GM21367 (cell line): Measurements from ENCODE around the gene AKIRIN2.
"Not testable (repeated sequence)": the region's sequence is repeated elsewhere in the genome, so short reads cannot be mapped to it uniquely, and the experiment has no call there.

Experiments used
- ATAC-seq: cut with Tn5 transposase; IDR thresholded peaks from one replicate; pipeline ENCODE4 v1.9.1; 2021; ENCODE audit not compliant: unreplicated experiment

AKIRIN2 gene

DNA sequence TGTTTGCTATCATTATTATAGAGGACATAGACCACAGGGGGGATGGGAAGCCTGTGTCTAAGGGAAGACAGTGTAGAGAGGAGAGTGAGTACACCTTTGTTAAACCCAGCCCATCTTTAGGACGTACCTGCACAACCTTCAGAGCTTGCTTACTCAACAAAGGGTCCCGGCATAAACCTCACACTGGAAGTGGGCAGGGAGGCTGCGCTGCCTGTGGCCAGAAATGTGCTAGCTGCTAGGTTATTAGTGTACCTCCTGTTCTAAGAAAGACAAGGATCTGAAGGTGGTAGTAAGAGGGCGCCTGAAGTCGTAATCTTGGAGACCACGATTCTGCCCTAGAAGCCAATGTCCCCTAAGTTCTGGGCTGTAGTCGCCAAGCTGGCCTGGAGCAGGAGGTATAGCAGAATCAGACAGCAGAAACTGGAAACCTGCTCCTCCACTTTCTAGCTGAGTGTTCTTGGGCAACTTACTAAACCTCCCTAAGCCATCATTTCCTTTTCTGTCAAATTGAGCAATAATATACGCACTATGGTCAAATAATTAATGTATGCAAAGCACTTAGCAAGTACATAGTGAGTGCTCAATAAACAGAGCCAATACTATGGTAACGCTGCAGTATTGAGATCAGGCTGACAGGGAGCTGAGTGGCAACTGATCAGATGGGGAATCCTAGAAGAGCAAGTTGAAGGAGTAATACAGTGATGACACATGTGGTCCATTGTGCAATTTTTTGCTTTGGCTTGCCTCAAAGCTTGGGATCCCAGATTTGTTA lies 16.8 kb upstream of the AKIRIN2 start:
- ATAC-seq = no peak

DNA sequence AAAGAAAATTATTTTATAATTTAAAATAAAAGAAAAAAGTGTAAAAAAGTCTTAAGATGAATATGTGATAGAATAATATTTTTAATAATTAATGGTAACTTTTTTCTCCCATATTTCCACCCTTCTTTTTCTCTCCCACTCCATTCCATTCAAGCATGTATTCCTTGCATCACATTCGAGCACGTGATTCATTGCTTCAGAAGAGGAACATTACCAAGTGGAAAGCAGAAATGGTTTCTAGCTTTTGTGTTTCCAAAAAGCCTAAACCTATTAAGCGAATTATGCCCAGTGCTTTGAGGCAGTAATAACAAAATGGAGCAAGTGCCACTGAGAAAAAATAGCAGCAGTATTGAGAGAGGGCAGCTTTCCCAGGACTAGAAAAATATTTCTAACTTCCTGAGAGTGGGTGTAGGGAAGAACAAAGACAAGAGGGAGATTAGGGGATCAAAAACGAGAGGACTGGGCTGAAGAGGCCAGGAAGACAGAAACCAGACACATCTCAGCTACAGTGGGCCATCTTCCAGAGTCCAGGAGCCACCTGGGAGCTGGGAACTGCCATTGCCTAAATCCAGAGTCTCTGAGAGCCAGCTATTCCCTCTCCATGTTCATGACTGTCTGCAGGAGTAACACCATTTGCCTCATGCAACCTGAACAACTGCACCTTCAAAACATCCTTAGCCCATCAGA lies 15.0 kb upstream of the AKIRIN2 start:
- no peak for ATAC-seq

DNA sequence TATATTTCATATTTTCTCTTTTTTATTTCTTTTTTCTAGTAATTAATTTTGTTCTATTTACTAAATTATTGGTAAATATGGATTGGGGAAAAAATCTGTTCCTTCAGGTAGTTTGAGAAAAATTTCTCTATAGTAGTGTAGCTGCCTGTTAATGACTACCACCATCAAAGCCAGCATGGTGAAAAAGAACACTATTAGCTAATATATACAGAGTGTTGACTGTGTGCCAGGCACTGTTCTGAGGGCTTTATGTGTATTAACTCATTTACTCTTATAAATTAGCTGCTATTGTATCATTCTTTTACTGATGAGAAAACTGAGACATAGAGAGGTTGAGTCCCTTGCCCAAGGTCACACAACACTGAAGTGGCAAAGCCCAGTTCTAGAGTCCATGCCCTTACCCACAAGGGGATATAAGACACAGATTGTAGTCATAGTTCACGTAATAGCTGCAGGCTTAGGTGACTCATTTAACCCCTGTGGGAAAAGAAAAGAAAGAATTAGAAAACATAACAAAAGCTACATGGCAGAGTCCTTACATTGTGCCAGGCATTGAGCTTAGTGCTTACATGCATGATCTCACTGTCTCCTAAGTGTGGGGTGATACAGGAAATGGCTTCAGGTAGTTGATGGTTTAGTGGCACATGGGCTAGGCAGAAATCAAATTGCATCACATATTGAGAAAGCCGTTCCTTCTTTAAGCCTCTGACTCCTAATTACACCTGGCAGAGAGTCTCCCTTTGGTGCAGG lies 12.2 kb upstream of the AKIRIN2 start:
- peak; percentile 64 for ATAC-seq

DNA sequence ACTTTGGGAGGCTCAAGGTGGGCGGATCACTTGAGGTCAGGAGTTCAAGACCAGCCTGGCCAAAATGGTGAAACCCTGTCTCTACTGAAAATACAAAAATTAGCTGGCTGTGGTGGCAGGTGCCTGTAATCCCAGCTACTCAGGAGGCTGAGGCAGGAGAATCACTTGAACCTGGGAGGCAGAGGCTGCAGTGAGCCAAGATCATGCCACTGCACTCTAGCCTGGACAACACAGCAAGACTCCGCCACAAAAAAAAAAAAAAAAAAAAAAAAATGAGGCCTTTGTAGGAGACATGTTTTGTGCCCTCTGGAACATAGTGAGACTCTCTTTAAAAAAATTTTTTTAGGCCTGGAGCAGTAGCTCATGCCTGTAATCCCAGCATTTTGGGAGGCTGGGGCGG lies 10.7 kb upstream of the AKIRIN2 start:
- ATAC-seq = not testable (repeated sequence)

DNA sequence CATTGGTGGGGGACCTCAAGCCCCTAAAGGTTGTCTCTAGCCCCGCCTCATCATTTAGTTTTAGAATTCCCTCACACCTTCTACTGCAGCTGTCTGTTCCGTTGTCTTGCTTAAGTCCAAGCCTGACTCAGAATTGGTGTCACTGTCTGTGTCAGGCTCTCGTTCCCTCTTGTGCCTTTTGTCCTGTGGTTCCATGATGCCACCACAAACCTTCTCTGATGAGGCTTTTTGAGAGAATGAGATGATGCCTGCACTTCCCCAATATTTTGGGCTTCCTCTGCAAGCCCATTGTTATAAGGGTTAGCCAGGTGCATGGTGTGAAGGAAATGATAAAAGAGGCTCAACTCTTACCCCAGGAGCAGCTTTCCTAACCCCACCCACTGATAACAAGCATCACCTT lies 8.1 kb upstream of the AKIRIN2 start:
- ATAC-seq = no peak

DNA sequence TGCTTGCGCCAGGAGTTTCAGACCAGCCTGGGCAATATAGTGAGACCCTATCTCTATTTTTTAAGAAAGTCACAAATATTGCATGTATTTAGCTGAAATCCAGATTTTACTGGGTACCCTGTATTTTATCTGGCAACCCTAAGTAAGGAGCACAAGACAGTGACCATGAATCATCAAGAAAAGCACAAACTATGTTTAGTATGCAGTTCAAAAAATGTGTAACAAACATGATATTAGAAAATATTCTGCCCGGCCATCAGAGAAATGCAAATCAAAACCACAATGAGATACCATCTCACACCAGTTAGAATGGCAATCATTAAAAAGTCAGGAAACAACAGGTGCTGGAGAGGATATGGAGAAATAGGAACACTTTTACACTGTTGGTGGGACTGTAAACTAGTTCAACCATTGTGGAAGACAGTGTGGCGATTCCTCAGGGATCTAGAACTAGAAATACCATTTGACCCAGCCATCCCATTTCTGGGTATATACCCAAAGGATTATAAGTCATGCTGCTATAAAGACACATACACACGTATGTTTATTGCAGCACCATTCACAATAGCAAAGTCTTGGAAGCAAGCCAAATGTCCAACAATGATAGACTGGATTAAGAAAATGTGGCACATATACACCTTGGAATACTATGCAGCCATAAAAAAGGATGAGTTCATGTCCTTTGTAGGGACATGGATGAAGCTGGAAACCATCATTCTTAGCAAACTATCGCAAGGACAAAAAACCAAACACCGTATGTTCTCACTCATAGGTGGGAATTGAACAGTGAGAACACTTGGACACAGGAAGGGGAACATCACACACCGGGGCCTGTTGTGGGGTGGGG lies 6.8 kb upstream of the AKIRIN2 start:
- not testable (repeated sequence) for ATAC-seq

DNA sequence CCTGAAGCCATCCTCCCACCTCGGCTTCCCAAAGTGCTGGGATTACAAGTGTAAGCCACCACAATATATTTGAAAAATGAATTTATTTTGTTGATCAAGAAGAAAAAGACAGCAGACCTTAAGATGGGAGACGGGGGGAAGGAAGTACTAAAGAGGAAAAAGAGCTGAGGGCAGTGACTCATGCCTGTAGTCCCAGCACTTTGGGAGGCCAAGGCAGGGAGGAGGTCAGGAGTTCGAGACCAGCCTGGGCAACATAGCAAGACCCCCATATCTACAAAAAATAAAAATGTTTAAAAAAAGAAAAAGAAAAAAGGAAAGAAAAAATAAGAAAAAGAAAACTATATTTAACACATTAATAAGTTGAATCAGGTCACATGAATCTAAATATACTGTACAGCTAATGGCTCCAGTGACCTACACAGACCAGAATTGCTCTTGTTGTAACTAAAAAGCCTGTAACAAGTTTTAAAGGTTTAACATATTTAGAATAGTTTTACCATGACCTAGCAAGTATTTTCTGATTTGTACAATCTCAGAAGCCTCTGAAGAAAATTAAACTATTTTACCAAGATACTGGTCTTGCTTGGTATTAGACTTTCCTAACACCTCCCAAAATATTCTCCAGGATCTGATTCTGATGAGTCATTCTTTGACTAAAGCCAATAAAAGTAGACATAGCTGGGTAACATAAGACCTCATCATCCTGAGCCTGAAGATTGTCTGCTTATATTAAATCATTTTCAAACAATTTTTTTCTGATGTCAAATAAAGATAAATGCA lies 4.3 kb upstream of the AKIRIN2 start:
- no peak for ATAC-seq

DNA sequence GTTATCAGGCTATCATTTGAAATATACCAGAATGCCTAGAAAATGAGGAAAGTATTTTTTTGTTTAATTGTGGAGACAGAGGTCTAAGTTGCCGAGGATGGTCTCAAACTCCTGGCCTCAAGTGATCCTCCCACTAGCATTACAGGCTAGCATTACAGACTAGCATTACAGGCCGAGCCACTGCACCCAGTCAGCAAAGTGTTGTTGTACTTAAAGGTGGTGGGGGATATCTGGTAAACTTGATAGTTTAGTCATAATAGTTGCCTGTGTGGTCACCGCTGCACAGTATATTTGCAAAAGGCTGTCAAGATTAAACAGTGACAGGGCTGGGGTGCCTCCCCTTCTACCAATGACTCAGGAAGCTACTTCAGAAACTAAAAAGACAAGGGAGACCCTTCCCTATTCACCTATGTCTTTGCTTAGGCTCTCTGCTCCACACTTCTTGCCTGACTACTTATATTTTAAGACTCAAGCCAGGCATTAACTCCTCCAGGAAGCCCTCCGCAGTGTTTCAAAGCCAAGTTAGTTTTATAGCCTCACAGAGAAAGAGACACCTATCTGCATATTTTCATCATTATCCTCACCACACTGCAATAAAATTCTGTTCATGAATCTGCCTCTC lies 3.1 kb upstream of the AKIRIN2 start:
- ATAC-seq = peak; percentile 35

DNA sequence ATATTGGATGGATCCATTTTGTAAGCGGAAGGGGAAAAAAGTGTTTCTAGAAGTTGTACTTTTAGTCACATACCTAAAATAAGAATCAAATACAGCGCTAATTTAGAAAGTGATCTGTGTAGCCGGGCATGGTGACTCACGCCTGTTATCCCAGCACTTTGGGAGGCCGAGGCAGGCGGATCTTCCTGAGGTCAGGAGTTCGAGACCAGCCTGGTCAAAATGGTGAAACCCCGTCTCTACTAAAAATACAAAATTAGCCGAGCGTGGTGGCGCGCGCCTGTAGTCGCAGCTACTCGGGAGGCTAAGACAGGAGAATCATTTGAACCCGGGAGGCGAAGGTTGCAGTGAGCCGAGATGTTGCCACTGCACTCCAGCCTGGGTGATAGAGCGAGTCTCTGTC lies 1.0 kb upstream of the AKIRIN2 start:
- not testable (repeated sequence) for ATAC-seq

DNA sequence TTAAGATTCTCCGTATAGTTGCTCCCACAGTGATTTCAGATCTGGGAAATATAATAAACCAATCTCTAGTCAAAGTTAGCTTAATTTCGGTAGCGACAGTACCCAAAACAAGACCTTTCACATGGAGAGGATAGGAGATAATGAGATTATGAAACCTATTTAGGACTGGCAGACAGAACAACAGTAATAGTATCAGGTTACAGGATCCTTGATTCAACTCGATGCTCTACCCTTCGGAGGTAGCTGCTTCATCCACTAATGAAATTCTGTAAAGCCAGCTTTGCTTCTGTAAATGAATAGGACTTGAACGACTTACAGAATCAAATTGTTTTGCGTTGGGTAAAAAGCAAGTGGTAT lies 534 bp upstream of the AKIRIN2 start:
- ATAC-seq = peak; percentile 10

DNA sequence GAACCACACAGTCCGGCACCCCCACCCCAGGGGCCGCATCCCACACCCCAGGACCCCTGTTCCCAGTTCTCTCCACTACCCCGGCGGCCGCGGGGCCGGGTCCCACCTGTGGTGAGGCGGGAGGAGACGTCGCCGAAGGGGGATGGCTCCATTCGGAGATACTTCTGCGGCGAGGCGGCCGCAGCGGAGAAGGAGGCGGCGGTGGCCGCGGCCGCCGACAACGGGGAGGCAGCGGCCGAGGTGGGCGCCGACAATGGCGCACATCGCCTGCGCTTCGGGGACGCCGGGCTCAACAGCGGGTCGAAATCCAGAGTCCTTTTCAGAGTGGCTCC lies 723 bp downstream of the AKIRIN2 start:
- ATAC-seq = no peak

DNA sequence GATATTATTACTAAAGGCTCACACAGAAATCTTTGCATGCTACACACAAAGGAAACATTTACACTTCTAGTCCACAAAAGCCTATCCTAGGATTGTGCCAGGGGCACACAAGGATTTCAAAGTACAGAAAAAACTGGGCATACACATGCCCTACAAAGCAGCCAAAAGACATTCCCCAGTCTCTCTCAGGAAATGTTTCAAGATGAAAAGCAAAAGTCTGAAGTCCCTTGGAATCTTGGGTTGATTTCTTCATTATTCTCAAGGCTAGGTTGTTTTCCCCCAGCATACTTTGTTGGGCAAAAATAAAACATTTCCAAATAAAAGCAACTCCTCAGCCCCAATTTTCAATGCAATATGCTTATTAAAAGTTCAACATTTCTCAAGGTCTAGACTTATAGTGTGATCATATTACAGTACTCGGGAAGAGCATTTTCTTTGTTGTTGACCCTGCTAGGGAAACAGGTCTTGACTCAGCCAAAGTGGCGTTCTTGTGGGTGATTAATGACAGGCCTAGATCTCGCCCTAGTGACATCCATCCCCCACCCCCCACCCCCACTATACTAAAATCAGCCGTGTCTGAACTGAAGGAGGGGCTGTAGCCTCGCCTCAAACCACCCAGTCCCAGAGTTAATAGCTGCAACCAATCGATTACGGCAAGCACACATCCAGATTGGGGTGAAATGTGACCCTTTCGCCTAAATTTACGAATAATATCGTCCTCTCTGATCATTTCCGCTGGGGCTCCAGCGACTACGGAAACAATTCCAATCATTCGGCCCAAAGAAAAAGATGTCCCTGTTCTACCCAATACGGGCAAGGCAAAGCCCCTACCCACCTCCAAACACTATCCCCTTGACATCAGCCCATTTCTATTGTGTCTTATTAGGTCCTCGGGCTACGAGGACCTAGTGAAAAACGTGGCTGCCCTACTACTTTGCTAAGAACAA lies 1.4 kb downstream of the AKIRIN2 start:
- ATAC-seq = no peak

DNA sequence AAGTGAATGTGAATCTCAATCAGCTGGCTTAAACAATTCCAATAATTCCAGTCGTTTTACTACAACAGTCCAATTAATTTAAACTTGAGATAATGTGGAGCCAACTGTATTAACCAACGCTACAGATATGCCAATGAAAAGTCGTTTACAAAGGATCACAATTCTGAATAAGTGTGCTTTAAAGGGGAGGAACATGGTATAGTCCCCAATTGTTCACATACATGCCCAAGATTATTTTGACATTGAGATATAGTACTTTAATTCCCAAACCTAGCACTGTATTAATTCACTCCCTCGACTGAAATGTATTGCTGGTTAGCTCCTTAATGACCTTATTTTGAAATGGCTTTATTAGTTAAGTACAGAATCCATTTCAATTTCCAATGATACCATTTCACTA lies 2.5 kb downstream of the AKIRIN2 start:
- ATAC-seq = no peak

DNA sequence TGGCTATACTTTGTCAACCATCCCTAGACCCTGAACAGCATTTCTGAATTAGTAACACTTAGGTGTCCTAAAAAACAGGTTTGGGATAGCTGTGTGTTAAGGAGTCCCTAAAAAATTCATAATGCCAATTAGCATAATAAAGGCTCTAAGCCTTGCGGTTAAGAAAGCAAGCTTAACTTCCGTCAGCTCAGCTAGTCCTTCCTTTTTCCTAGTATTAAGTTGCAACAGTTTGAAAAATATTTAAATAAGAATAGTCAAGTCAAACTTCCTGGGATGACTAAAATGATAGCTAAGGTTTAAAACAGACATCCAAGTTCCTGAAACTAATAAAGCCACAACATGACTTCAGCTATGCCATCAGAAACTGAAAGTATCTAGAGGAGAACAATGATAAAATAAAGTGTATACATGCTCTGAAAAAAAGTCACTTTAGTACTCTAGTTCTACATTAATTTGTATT lies 3.5 kb downstream of the AKIRIN2 start:
- no peak for ATAC-seq

DNA sequence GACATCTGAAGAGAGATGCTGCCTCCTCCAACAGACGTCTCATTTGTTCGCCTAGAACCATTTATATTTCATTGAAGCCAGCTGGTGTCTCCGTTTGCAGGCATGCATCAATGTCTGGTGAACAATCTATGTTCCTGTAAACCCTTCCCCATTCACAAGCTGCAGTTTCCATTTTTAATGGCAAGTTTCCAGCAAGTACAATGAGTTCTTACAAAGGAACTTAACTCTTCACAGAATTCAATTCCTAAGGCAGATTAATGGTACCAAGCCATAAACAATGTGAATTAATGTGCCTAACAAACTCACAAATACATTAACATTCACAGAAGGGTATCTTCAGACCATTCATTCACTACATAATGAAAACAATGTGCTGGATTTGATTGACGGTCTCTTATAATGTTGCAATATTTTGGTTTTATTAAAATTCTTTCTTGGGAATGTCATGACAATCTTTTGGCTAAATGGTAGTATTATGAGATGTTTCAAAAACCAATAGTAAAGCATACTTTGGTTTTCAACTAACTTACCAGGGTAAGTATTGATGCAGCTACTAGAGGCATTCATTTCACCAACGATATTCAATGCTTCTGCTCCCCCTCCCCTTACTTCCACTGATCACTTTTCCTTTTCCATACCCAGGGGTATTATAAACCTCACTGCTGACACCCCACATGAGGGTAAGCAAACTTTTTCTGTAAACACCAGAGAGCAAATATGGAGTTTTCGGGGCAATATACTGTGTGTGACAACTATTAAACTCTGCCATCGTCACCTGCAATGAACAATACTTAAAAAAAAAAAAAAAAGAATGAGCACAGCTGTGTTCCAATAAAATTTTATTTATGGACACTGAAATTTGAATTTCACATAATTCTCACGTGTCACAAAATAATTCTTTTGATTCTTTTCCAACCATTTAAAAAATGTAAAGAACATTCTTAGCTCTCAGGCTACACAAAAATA lies 4.2 kb downstream of the AKIRIN2 start:
- ATAC-seq = no peak

DNA sequence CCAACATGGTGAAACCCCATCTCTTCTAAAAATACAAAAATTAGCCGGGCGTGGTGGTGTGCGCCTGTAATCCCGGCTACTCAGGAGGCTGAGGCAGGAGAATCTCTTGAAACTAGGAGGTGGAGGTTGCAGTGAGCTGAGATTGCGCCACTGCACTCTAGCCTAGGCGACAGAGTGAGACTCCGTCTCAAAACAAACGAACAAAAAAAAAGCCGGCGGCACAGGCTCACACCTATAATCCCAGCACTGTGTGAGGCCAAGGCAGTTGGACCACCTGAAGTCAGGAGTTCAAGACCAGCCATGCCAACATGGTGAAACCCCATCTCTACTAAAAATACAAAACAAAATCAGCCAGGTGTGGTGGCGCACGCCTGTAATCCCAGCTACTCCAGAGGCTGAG lies 5.2 kb downstream of the AKIRIN2 start:
- not testable (repeated sequence) for ATAC-seq

DNA sequence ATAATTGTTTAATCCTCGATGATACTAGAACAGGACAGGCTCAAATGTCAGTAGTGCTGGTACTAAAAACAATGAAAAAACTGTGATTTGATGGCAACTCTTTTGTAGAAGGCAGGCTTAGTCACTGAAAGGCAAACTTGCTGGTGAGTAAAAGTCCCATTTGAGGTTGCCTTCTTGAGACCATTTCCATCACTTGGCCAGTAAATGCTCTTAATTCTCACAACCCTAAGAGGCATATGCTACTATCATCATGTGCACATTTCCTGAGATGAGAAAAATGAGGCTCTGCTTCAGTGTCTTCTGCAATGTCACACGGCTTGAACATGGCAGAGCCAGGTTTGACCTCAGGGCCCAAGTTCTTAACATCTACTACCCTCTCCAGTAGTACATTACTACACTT lies 9.9 kb downstream of the AKIRIN2 start:
- no peak for ATAC-seq

DNA sequence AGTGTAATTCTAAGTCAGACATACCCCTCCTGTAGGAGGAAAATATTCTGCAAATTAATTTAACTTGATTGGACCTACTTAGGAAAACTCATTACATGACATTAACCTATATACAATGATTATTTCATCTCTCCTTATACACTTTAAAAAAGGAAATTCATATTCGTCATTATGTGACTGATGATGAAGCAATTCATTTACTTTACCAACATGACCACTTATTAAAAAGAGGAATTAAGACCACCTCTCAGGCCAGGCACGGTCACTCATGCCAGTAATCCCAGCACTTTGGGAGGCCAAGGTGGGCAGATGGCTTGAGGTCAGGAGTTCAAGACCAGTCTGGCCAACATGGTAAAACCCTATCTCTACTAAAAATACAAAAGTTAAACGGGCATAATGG lies 11.6 kb downstream of the AKIRIN2 start:
- no peak for ATAC-seq
